GM23338 (cell line): ENCODE data around the gene SLX4IP. TPM values are rescaled to one million over a fixed set of nuclear protein-coding genes. Genes with fewer than 3 reads are reported as not detected.

Experiments
- ATAC-seq: fragments of 200-7000 bp; cut with Tn5 transposase; 3 replicates; pipeline ENCODE4 v1.9.1; 2020
- DNase-seq: peaks from one replicate; pipeline ENCODE4 v3.0.0-alpha.2; 2015; ENCODE audit warnings: low spot score
- H2AFZ ChIP-seq: fragments of 200-600 bp; sonication (generic); 2 replicates; pipeline ENCODE4 v1.8.0; 2016; ENCODE audit warnings: antibody characterized with exemption, mild to moderate bottlenecking, moderate library complexity
- H3F3A ChIP-seq: fragments of 200-600 bp; sonication (generic); replicated peaks from 2 replicates; pipeline ENCODE4 v1.8.0; 2017; ENCODE audit warnings: antibody characterized with exemption, mixed run types, low read depth
- H3K27ac ChIP-seq: fragments of 200-600 bp; sonication (generic); 2 replicates; pipeline ENCODE4 v1.6.1; 2016; ENCODE audit warnings: low read depth
- H3K27me3 ChIP-seq: fragments of 200-600 bp; sonication (generic); 2 replicates; pipeline ENCODE4 v1.8.0; 2016; ENCODE audit warnings: mild to moderate bottlenecking, mixed run types, moderate library complexity; ENCODE audit not compliant: insufficient read depth
- H3K36me3 ChIP-seq: fragments of 200-600 bp; sonication (generic); 2 replicates; pipeline ENCODE4 v1.8.0; 2016; ENCODE audit warnings: mild to moderate bottlenecking; ENCODE audit not compliant: insufficient read depth
- H3K4me1 ChIP-seq: fragments of 200-600 bp; sonication (generic); 2 replicates; pipeline ENCODE4 v1.8.0; 2016; ENCODE audit warnings: mild to moderate bottlenecking, moderate library complexity; ENCODE audit not compliant: insufficient read depth
- H3K4me2 ChIP-seq: fragments of 200-600 bp; sonication (generic); 2 replicates; pipeline ENCODE4 v1.7.1; 2017; ENCODE audit warnings: mixed run types
- H3K4me3 ChIP-seq: fragments of 200-600 bp; sonication (generic); 2 replicates; pipeline ENCODE4 v1.6.1; 2016; ENCODE audit warnings: mixed run types
- H3K79me2 ChIP-seq: fragments of 200-600 bp; sonication (generic); replicated peaks from 2 replicates; pipeline ENCODE4 v1.8.0; 2017; ENCODE audit warnings: mild to moderate bottlenecking; ENCODE audit not compliant: insufficient read depth
- H3K9me2 ChIP-seq: fragments of 200-600 bp; sonication (generic); 2 replicates; pipeline ENCODE4 v1.8.0; 2017; ENCODE audit not compliant: insufficient read depth
- H4K20me1 ChIP-seq: fragments of 200-600 bp; sonication (generic); replicated peaks from 2 replicates; pipeline ENCODE4 v1.8.0; 2017; ENCODE audit warnings: mild to moderate bottlenecking; ENCODE audit not compliant: insufficient read depth
- H3K27ac Mint-ChIP-seq: 2 replicates; pipeline ENCODE4 v1.8.0; 2020; ENCODE audit warnings: inconsistent platforms, mild to moderate bottlenecking, moderate library complexity, mixed read lengths
- H3K27me3 Mint-ChIP-seq: 3 replicates; pipeline ENCODE4 v1.8.0; 2022; ENCODE audit warnings: low read depth, mild to moderate bottlenecking, moderate library complexity, mixed read lengths, inconsistent platforms; ENCODE audit not compliant: insufficient read depth, poor library complexity
- H3K36me3 Mint-ChIP-seq: 3 replicates; pipeline ENCODE4 v1.8.0; 2021; ENCODE audit warnings: low read depth, mild to moderate bottlenecking, inconsistent platforms, moderate library complexity, mixed read lengths
- H3K4me1 Mint-ChIP-seq: 3 replicates; pipeline ENCODE4 v1.8.0; 2020; ENCODE audit warnings: mild to moderate bottlenecking, inconsistent platforms, mixed read lengths
- H3K4me3 Mint-ChIP-seq: 3 replicates; pipeline ENCODE4 v1.8.0; 2021; ENCODE audit warnings: moderate library complexity, mild to moderate bottlenecking, inconsistent platforms, mixed read lengths
- H3K9me3 Mint-ChIP-seq: 3 replicates; pipeline ENCODE4 v1.8.0; 2020; ENCODE audit warnings: moderate library complexity, mild to moderate bottlenecking, inconsistent platforms, mixed read lengths
- CREB1 ChIP-seq: fragments of 250-450 bp; sonication (Bioruptor Pico); IDR thresholded peaks from 2 replicates; pipeline ENCODE4 v1.5.0; 2020; ENCODE audit warnings: low read depth, mild to moderate bottlenecking, moderate library complexity
- EZH2 ChIP-seq: fragments of 200-600 bp; sonication (generic); IDR thresholded peaks from one replicate; pipeline ENCODE4 v1.8.0; 2017; ENCODE audit warnings: antibody characterized with exemption, mild to moderate bottlenecking, low read depth; ENCODE audit not compliant: unreplicated experiment
- EZH2phosphoT487 ChIP-seq: fragments of 200-600 bp; sonication (generic); IDR thresholded peaks from one replicate; pipeline ENCODE4 v1.8.1; 2018; ENCODE audit warnings: antibody characterized with exemption; ENCODE audit not compliant: unreplicated experiment
- JUNB ChIP-seq: IDR thresholded peaks from one replicate; pipeline ENCODE4 v1.6.1; 2016; ENCODE audit warnings: antibody characterized with exemption; ENCODE audit not compliant: unreplicated experiment
- NANOG ChIP-seq: IDR thresholded peaks from 2 replicates; pipeline ENCODE4 v1.6.1; 2016; ENCODE audit warnings: antibody characterized with exemption, borderline replicate concordance
- POLR2AphosphoS5 ChIP-seq: IDR thresholded peaks from 2 replicates; pipeline ENCODE4 v1.6.1; 2016; ENCODE audit warnings: antibody characterized with exemption, low read depth
- STAT1 ChIP-seq: IDR thresholded peaks from one replicate; pipeline ENCODE4 v1.6.1; 2016; ENCODE audit warnings: antibody characterized with exemption; ENCODE audit not compliant: unreplicated experiment
- ZNF114 ChIP-seq: fragments of 250-450 bp; sonication (Bioruptor Pico); IDR thresholded peaks from 2 replicates; pipeline ENCODE4 v1.5.0; 2020; ENCODE audit warnings: mild to moderate bottlenecking, moderate library complexity
- ZNF331 ChIP-seq: fragments of 250-450 bp; sonication (Bioruptor Pico); IDR thresholded peaks from 2 replicates; pipeline ENCODE4 v1.5.0; 2020; ENCODE audit warnings: low read depth, mild to moderate bottlenecking, moderate library complexity
- polyA plus RNA-seq: library from polyadenylated mRNA; unstranded; fragments of >200 nt; fragmentation: Nextera tagmentation; extraction: Ambion mirVana; gene quantifications from 2 replicates; pipeline ENCODE4 v1.2.1, GENCODE V29; 2016
- total RNA-seq: library from RNA; depleted of rRNA; stranded (reverse); fragments of >200 nt; shearing (Covaris generic); gene quantifications from 2 replicates; pipeline ENCODE4 v1.2.3, GENCODE V29; 2014
- TF ChIP-seq, protein P1 (sequence below): IDR thresholded peaks from 2 replicates; pipeline ENCODE4 v1.6.1; 2016; ENCODE audit warnings: antibody characterized with exemption
- TF ChIP-seq, protein P2 (sequence below): IDR thresholded peaks from one replicate; pipeline ENCODE4 v1.6.1; 2018; ENCODE audit warnings: antibody characterized with exemption; ENCODE audit not compliant: unreplicated experiment
- TF ChIP-seq, protein P3 (sequence below): fragments of 250-450 bp; sonication (Bioruptor Pico); IDR thresholded peaks from 2 replicates; pipeline ENCODE4 v1.5.0; 2020; ENCODE audit warnings: mild to moderate bottlenecking, moderate library complexity
- TF ChIP-seq, protein P4 (sequence below), 2 experiments: fragments of 200-600 bp in 1 of 2; sonication (generic) in 1 of 2; conservative IDR thresholded peaks; 2 replicates each; pipeline versions ENCODE4 v1.5.1 to v1.6.1; 2016 to 2017; ENCODE audit warnings: antibody characterized with exemption in 2 of 2, low read depth in 2 of 2, mild to moderate bottlenecking in 2 of 2, moderate library complexity in 1 of 2

The SLX4IP gene
- total and polyA plus RNA-seq, 2 experiments from 2014 or later: 9.1 to 9.8 TPM

DNA sequence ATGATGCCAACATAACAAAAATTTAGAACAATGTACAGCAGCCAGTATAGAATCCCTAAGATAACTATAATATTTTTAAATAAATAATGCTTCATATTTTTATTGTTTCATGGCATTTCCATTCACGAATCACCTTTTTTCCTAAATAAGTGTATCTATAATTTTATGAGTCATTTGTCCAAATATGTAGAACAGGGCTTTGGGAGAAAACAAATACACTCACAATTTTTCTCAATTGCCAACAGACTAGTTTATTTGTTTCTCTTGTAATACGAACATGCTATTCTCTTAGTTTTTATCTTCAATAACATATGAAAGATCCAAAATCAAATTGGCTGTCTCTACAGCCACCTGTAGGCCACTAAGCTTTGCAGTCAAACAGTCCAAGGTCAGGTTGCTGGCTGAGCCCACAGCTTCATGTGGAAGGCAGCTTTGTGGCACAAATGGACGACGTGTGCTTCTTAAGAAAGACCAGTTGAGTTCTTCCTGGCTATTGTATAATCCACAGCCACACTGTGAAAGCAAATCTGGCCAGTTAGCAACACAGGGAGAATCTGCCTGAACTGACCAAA, 30.1 kb upstream of the SLX4IP start:
- no peaks in the 10 kb centered on the region for H3K9me3 Mint-ChIP-seq
- Histone ChIP-seq H3K36me3 (no peaks in the 10 kb centered on the region), H3F3A (no peaks in the 10 kb centered on the region), H3K79me2 (no peaks in the 10 kb centered on the region), H2AFZ (no peak overlapping the region), H3K27me3 (no peaks in the 10 kb centered on the region), H3K27ac (no peak overlapping the region), H3K4me1 (no peaks in the 10 kb centered on the region), H4K20me1 (no peaks in the 10 kb centered on the region), H3K9me2 (peaks cover 3% of the 10 kb centered on the region; the same call in 1 of the 2 replicates), H3K4me2 (no peak overlapping the region), H3K4me3 (no peak overlapping the region)
- H3K36me3 Mint-ChIP-seq: no peaks in the 10 kb centered on the region
- DNase-seq: no peak
- no peak for ATAC-seq
- no peak overlapping the region for H3K27ac Mint-ChIP-seq
- H3K4me3 Mint-ChIP-seq: no peak overlapping the region
- no peaks in the 10 kb centered on the region for H3K4me1 Mint-ChIP-seq
- TF ChIP-seq STAT1: no peak
- no peak for TF ChIP-seq POLR2AphosphoS5
- TF ChIP-seq, protein P1, sequence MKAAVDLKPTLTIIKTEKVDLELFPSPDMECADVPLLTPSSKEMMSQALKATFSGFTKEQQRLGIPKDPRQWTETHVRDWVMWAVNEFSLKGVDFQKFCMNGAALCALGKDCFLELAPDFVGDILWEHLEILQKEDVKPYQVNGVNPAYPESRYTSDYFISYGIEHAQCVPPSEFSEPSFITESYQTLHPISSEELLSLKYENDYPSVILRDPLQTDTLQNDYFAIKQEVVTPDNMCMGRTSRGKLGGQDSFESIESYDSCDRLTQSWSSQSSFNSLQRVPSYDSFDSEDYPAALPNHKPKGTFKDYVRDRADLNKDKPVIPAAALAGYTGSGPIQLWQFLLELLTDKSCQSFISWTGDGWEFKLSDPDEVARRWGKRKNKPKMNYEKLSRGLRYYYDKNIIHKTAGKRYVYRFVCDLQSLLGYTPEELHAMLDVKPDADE: no peak
- TF ChIP-seq CREB1 (CRISPR knock-in tag): no peak
- no peak for TF ChIP-seq EZH2phosphoT487
- TF ChIP-seq, protein P2, sequence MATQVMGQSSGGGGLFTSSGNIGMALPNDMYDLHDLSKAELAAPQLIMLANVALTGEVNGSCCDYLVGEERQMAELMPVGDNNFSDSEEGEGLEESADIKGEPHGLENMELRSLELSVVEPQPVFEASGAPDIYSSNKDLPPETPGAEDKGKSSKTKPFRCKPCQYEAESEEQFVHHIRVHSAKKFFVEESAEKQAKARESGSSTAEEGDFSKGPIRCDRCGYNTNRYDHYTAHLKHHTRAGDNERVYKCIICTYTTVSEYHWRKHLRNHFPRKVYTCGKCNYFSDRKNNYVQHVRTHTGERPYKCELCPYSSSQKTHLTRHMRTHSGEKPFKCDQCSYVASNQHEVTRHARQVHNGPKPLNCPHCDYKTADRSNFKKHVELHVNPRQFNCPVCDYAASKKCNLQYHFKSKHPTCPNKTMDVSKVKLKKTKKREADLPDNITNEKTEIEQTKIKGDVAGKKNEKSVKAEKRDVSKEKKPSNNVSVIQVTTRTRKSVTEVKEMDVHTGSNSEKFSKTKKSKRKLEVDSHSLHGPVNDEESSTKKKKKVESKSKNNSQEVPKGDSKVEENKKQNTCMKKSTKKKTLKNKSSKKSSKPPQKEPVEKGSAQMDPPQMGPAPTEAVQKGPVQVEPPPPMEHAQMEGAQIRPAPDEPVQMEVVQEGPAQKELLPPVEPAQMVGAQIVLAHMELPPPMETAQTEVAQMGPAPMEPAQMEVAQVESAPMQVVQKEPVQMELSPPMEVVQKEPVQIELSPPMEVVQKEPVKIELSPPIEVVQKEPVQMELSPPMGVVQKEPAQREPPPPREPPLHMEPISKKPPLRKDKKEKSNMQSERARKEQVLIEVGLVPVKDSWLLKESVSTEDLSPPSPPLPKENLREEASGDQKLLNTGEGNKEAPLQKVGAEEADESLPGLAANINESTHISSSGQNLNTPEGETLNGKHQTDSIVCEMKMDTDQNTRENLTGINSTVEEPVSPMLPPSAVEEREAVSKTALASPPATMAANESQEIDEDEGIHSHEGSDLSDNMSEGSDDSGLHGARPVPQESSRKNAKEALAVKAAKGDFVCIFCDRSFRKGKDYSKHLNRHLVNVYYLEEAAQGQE: no peak
- TF ChIP-seq JUNB: no peak
- TF ChIP-seq, protein P3, sequence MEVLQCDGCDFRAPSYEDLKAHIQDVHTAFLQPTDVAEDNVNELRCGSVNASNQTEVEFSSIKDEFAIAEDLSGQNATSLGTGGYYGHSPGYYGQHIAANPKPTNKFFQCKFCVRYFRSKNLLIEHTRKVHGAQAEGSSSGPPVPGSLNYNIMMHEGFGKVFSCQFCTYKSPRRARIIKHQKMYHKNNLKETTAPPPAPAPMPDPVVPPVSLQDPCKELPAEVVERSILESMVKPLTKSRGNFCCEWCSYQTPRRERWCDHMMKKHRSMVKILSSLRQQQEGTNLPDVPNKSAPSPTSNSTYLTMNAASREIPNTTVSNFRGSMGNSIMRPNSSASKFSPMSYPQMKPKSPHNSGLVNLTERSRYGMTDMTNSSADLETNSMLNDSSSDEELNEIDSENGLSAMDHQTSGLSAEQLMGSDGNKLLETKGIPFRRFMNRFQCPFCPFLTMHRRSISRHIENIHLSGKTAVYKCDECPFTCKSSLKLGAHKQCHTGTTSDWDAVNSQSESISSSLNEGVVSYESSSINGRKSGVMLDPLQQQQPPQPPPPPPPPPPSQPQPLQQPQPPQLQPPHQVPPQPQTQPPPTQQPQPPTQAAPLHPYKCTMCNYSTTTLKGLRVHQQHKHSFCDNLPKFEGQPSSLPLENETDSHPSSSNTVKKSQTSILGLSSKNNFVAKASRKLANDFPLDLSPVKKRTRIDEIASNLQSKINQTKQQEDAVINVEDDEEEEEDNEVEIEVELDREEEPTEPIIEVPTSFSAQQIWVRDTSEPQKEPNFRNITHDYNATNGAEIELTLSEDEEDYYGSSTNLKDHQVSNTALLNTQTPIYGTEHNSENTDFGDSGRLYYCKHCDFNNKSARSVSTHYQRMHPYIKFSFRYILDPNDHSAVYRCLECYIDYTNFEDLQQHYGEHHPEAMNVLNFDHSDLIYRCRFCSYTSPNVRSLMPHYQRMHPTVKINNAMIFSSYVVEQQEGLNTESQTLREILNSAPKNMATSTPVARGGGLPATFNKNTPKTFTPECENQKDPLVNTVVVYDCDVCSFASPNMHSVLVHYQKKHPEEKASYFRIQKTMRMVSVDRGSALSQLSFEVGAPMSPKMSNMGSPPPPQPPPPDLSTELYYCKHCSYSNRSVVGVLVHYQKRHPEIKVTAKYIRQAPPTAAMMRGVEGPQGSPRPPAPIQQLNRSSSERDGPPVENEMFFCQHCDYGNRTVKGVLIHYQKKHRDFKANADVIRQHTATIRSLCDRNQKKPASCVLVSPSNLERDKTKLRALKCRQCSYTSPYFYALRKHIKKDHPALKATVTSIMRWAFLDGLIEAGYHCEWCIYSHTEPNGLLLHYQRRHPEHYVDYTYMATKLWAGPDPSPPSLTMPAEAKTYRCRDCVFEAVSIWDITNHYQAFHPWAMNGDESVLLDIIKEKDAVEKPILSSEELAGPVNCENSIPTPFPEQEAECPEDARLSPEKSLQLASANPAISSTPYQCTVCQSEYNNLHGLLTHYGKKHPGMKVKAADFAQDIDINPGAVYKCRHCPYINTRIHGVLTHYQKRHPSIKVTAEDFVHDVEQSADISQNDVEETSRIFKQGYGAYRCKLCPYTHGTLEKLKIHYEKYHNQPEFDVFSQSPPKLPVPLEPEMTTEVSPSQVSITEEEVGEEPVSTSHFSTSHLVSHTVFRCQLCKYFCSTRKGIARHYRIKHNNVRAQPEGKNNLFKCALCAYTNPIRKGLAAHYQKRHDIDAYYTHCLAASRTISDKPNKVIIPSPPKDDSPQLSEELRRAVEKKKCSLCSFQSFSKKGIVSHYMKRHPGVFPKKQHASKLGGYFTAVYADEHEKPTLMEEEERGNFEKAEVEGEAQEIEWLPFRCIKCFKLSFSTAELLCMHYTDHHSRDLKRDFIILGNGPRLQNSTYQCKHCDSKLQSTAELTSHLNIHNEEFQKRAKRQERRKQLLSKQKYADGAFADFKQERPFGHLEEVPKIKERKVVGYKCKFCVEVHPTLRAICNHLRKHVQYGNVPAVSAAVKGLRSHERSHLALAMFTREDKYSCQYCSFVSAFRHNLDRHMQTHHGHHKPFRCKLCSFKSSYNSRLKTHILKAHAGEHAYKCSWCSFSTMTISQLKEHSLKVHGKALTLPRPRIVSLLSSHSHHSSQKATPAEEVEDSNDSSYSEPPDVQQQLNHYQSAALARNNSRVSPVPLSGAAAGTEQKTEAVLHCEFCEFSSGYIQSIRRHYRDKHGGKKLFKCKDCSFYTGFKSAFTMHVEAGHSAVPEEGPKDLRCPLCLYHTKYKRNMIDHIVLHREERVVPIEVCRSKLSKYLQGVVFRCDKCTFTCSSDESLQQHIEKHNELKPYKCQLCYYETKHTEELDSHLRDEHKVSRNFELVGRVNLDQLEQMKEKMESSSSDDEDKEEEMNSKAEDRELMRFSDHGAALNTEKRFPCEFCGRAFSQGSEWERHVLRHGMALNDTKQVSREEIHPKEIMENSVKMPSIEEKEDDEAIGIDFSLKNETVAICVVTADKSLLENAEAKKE: no peak
- TF ChIP-seq ZNF114: no peak
- no peak for TF ChIP-seq ZNF331 (CRISPR knock-in tag)
- TF ChIP-seq EZH2: no peak
- TF ChIP-seq, protein P4, sequence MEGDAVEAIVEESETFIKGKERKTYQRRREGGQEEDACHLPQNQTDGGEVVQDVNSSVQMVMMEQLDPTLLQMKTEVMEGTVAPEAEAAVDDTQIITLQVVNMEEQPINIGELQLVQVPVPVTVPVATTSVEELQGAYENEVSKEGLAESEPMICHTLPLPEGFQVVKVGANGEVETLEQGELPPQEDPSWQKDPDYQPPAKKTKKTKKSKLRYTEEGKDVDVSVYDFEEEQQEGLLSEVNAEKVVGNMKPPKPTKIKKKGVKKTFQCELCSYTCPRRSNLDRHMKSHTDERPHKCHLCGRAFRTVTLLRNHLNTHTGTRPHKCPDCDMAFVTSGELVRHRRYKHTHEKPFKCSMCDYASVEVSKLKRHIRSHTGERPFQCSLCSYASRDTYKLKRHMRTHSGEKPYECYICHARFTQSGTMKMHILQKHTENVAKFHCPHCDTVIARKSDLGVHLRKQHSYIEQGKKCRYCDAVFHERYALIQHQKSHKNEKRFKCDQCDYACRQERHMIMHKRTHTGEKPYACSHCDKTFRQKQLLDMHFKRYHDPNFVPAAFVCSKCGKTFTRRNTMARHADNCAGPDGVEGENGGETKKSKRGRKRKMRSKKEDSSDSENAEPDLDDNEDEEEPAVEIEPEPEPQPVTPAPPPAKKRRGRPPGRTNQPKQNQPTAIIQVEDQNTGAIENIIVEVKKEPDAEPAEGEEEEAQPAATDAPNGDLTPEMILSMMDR (conservative IDR thresholded peaks at IDR 0.05; ENCODE audit: low read depth in 2 of 2): no peak
- TF ChIP-seq NANOG: no peak
- peaks cover 7% of the 10 kb centered on the region for H3K27me3 Mint-ChIP-seq
